RWPE2 (cell line): Measurements from ENCODE around the gene DRG1.
"Not testable (repeated sequence)": the region's sequence is repeated elsewhere in the genome, so short reads cannot be mapped to it uniquely, and the experiment has no call there.

ENCODE experiments used
- ATAC-seq: fragments of 200-7000 bp; cut with Tn5 transposase; 3 replicates; pipeline ENCODE4 v1.9.1; 2021; ENCODE audit warnings: low read depth
- DNase-seq: peaks from one replicate; pipeline ENCODE4 v3.0.0-alpha.2; 2020; ENCODE audit warnings: low spot score
- H3K27ac ChIP-seq: fragments of 450-650 bp; 2 replicates; pipeline ENCODE4 v1.5.1; 2017; ENCODE audit warnings: mild to moderate bottlenecking; ENCODE audit not compliant: poor library complexity, severe bottlenecking
- H3K27me3 ChIP-seq: fragments of 250-450 bp; sonication (Bioruptor Pico); 2 replicates; pipeline ENCODE4 v1.5.1; 2021; ENCODE audit warnings: mild to moderate bottlenecking, moderate library complexity; ENCODE audit not compliant: insufficient read depth, poor library complexity, severe bottlenecking
- H3K36me3 ChIP-seq: fragments of 250-450 bp; sonication (Bioruptor Pico); 2 replicates; pipeline ENCODE4 v1.5.1; 2020; ENCODE audit warnings: low read depth, mild to moderate bottlenecking, moderate library complexity
- H3K4me1 ChIP-seq: fragments of 250-450 bp; sonication (Bioruptor Pico); 2 replicates; pipeline ENCODE4 v1.5.1; 2021; ENCODE audit warnings: mild to moderate bottlenecking, moderate library complexity; ENCODE audit not compliant: insufficient read depth, poor library complexity, severe bottlenecking
- H3K4me3 ChIP-seq: fragments of 250-450 bp; sonication (Bioruptor Pico); 2 replicates; pipeline ENCODE4 v1.5.1; 2021; ENCODE audit warnings: mild to moderate bottlenecking, moderate library complexity; ENCODE audit not compliant: severe bottlenecking
- H3K9me3 ChIP-seq: fragments of 250-450 bp; sonication (Bioruptor Pico); 2 replicates; pipeline ENCODE4 v1.5.1; 2021; ENCODE audit warnings: mild to moderate bottlenecking, moderate library complexity; ENCODE audit not compliant: severe bottlenecking
- CTCF ChIP-seq: fragments of 450-650 bp; IDR thresholded peaks from one replicate; pipeline ENCODE4 v1.5.1; 2017; ENCODE audit warnings: mild to moderate bottlenecking, moderate library complexity; ENCODE audit not compliant: poor library complexity, severe bottlenecking

Gene DRG1

GRCh38 chr22:31481129-31481528 is 81.7 kb downstream of the DRG1 start:
- H3K9me3 ChIP-seq = no peaks in the 10 kb centered on the region
- ATAC-seq = no peak
- H3K4me1 ChIP-seq = no peaks in the 10 kb centered on the region
- DNase-seq = no peak
- no peak overlapping the region for H3K27ac ChIP-seq
- no peak for TF ChIP-seq CTCF
- H3K27me3 ChIP-seq = no peaks in the 10 kb centered on the region
- peaks cover 72% of the 10 kb centered on the region for H3K36me3 ChIP-seq
- H3K4me3 ChIP-seq = no peak overlapping the region

GRCh38 chr22:31482470-31482869 is 83.1 kb downstream of the DRG1 start:
- ATAC-seq, H3K27ac ChIP-seq, H3K4me3 ChIP-seq, H3K9me3 ChIP-seq, H3K27me3 ChIP-seq, H3K4me1 ChIP-seq, DNase-seq: not testable (repeated sequence)
- H3K36me3 ChIP-seq = peaks cover 77% of the 10 kb centered on the region
